ENCODE measurements around the gene HECTD1. TPM values are rescaled to one million over a fixed set of nuclear protein-coding genes. Genes with fewer than 3 reads are reported as not detected.
"Not testable (repeated sequence)": the region's sequence is repeated elsewhere in the genome, so short reads cannot be mapped to it uniquely, and the experiment has no call there.

The HECTD1 gene
- total and polyA plus RNA-seq, 3 donors from 2014 or later: 124 to 235 (median 232) TPM

GRCh38 chr14:31059152-31059924, 148.3 kb downstream of the HECTD1 start:
- H3K4me3 ChIP-seq: no peak overlapping the region
- WGBS, 2 donors: 47 to 74% methylated on average over 1 of the region's 1 CpG
- no peaks in the 10 kb centered on the region for H3K27me3 ChIP-seq
- intact Hi-C loops (cut with DNase I; ENCODE audit: low total_unique reads): no loop called here
- H3K27ac ChIP-seq: no peak overlapping the region
- TF ChIP-seq CTCF (IDR thresholded peaks at IDR 0.05): no peak
- no peak for TF ChIP-seq POLR2A (IDR thresholded peaks at IDR 0.05)
- no peaks in the 10 kb centered on the region for H3K9me3 ChIP-seq
- peaks cover 5% of the 10 kb centered on the region for H3K4me1 ChIP-seq
- no peaks in the 10 kb centered on the region for H3K36me3 ChIP-seq (ENCODE audit: low read depth, missing control alignments)
- DNase-seq: peak; percentile 41

- Histone ChIP-seq H3K4me1 (peaks cover 5% of the 10 kb centered on the region), H3K27me3 (no peaks in the 10 kb centered on the region), H3K9me3 (no peaks in the 10 kb centered on the region), H3K27ac (no peak overlapping the region), H3K4me3 (no peak overlapping the region), H3K36me3 (ENCODE audit: low read depth, missing control alignments) (no peaks in the 10 kb centered on the region)
- intact Hi-C loops (cut with DNase I; ENCODE audit: low total_unique reads): no loop called here
- TF ChIP-seq CTCF (IDR thresholded peaks at IDR 0.05) (no peak), POLR2A (IDR thresholded peaks at IDR 0.05) (no peak)
- 87 to 96% methylated on average over 12 of the region's 12 CpGs for WGBS, 2 donors
- no peak for DNase-seq
Observed at GRCh38 chr14:31057701-31058364, 149.8 kb downstream of the HECTD1 start.

GRCh38 chr14:31057035-31057434, 150.6 kb downstream of the HECTD1 start:
- TF ChIP-seq POLR2A (IDR thresholded peaks at IDR 0.05): no peak
- TF ChIP-seq CTCF (IDR thresholded peaks at IDR 0.05): no peak
- 91 to 100% methylated on average over 1 of the region's 1 CpG for WGBS, 2 donors
- intact Hi-C loops (cut with DNase I; ENCODE audit: low total_unique reads): no loop called here

GRCh38 chr14:31052905-31053586, 154.5 kb downstream of the HECTD1 start:
- WGBS, 2 donors: 61 to 65% methylated on average over 9 of the region's 9 CpGs
- H3K4me3 ChIP-seq; H3K36me3 ChIP-seq (ENCODE audit: low read depth, missing control alignments); H3K4me1 ChIP-seq; intact Hi-C loops (cut with DNase I; ENCODE audit: low total_unique reads); H3K27ac ChIP-seq; H3K27me3 ChIP-seq; H3K9me3 ChIP-seq: not testable (repeated sequence)
- DNase-seq: peak; percentile 53

More at GRCh38 chr14:31057035-31057434, 150.6 kb downstream of the HECTD1 start:
- Histone ChIP-seq H3K4me3 (no peak overlapping the region), H3K27ac (no peak overlapping the region), H3K9me3 (no peaks in the 10 kb centered on the region), H3K4me1 (peaks cover 5% of the 10 kb centered on the region), H3K27me3 (no peaks in the 10 kb centered on the region), H3K36me3 (ENCODE audit: low read depth, missing control alignments) (no peaks in the 10 kb centered on the region)
- DNase-seq: no peak

- Histone ChIP-seq H3K4me3 (no peak overlapping the region), H3K4me1 (no peaks in the 10 kb centered on the region), H3K27me3 (no peaks in the 10 kb centered on the region), H3K9me3 (no peaks in the 10 kb centered on the region), H3K36me3 (ENCODE audit: low read depth, missing control alignments) (no peaks in the 10 kb centered on the region), H3K27ac (no peak overlapping the region)
- intact Hi-C loops (cut with DNase I; ENCODE audit: low total_unique reads): no loop called here
- TF ChIP-seq CTCF (IDR thresholded peaks at IDR 0.05): no peak
- TF ChIP-seq POLR2A (IDR thresholded peaks at IDR 0.05): no peak
- DNase-seq: no peak
- 65 to 73% methylated on average over 4 of the region's 4 CpGs for WGBS, 2 donors
Observed at GRCh38 chr14:31051511-31051910, 156.1 kb downstream of the HECTD1 start.

Measured in testis (tissue), 3 donors.